GM12878 (cell line): ENCODE data around the gene TERB1. TPM values are rescaled to one million over a fixed set of nuclear protein-coding genes. Genes with fewer than 3 reads are reported as not detected.
A peak's percentile ranks its signal among the peaks of the same experiment; 100 is the strongest.

ENCODE experiments used
- CREB1 ChIP-seq: IDR thresholded peaks from 2 replicates; pipeline ENCODE4 v1.6.1; 2012; ENCODE audit warnings: low read depth, mild to moderate bottlenecking, inconsistent platforms
- DPF2 ChIP-seq: fragments of 450-650 bp; IDR thresholded peaks from 2 replicates; pipeline ENCODE4 v1.6.1; 2017; ENCODE audit warnings: mild to moderate bottlenecking
- EGR1 ChIP-seq, 2 experiments: IDR thresholded peaks; 1 replicate in 1 of 2; 2 replicates in 1 of 2; pipeline ENCODE4 v1.6.1; 2011 to 2012; ENCODE audit warnings: low read depth in 2 of 2, low read length in 2 of 2, borderline replicate concordance in 1 of 2, mild to moderate bottlenecking in 1 of 2, moderate library complexity in 1 of 2
- LARP7 ChIP-seq: fragments of 450-650 bp; IDR thresholded peaks from 2 replicates; pipeline ENCODE4 v1.6.1; 2017; ENCODE audit warnings: mild to moderate bottlenecking
- MYC ChIP-seq: IDR thresholded peaks from 2 replicates; pipeline ENCODE4 v1.6.1; 2011; ENCODE audit warnings: mild to moderate bottlenecking, low read length, moderate library complexity, inconsistent platforms; ENCODE audit not compliant: insufficient read depth, insufficient replicate concordance, insufficient read length, severe bottlenecking
- SIN3A ChIP-seq: IDR thresholded peaks from 2 replicates; pipeline ENCODE4 v1.6.1; 2012; ENCODE audit warnings: low read depth, low read length, improper control_type of control experiment
- SP1 ChIP-seq: IDR thresholded peaks from one replicate; pipeline ENCODE4 v1.6.1; 2011; ENCODE audit warnings: low read depth, low read length
- WRNIP1 ChIP-seq: IDR thresholded peaks from 2 replicates; pipeline ENCODE4 v1.6.1; 2011; ENCODE audit warnings: low read depth, low read length, improper control_type of control experiment, borderline replicate concordance
- ZNF622 ChIP-seq: fragments of 450-650 bp; IDR thresholded peaks from 2 replicates; pipeline ENCODE4 v1.6.1; 2017; ENCODE audit warnings: mild to moderate bottlenecking, inconsistent platforms
- ZSCAN29 ChIP-seq: fragments of 450-650 bp; IDR thresholded peaks from 2 replicates; pipeline ENCODE4 v1.6.1; 2017; ENCODE audit warnings: mild to moderate bottlenecking, moderate library complexity
- polyA plus RNA-seq, 11 experiments: library from polyadenylated mRNA; depleted of rRNA in 4 of 11; unstranded in 6 of 11; stranded (reverse) in 5 of 11; fragments of >200 nt; fragmentation: Nextera tagmentation in 4 of 11; fragmentation: Illumina TruSeq in 1 of 11; extraction: Ambion mirVana in 4 of 11; extraction: Trizol in 1 of 11; gene quantifications; 1 replicate in 1 of 11; 2 replicates in 10 of 11; pipeline versions ENCODE4 v1.2.1 to v1.2.3, GENCODE V29; 2011 to 2016; ENCODE audit warnings: inconsistent platforms in 2 of 11, missing spikeins in 2 of 11, low read depth in 1 of 11
- total RNA-seq, 4 experiments: library from RNA; depleted of rRNA in 3 of 4; stranded (reverse); fragments of >200 nt in 3 of 4; fragmentation: Illumina TruSeq in 1 of 4; extraction: Trizol in 1 of 4; gene quantifications; 2 replicates each; pipeline versions ENCODE4 v1.2.1 to v1.2.3, GENCODE V29; 2013 to 2021
- TF ChIP-seq, protein P1 (sequence below): fragments of 450-650 bp; IDR thresholded peaks from 2 replicates; pipeline ENCODE4 v1.6.1; 2017; ENCODE audit warnings: borderline replicate concordance
- TF ChIP-seq, protein P2 (sequence below): IDR thresholded peaks from 2 replicates; pipeline ENCODE4 v1.6.1; 2012; ENCODE audit warnings: mild to moderate bottlenecking, low read depth, low read length
- TF ChIP-seq, protein P3 (sequence below): fragments of 150-350 bp; IDR thresholded peaks from 2 replicates; pipeline ENCODE4 v1.6.1; 2014; ENCODE audit warnings: mild to moderate bottlenecking, low read depth, low read length
- TF ChIP-seq, protein P4 (sequence below): IDR thresholded peaks from 2 replicates; pipeline ENCODE4 v1.6.1; 2011; ENCODE audit warnings: borderline replicate concordance, low read depth, mild to moderate bottlenecking, moderate library complexity, low read length; ENCODE audit not compliant: insufficient read depth, poor library complexity, severe bottlenecking
- TF ChIP-seq, protein P5 (sequence below), 3 experiments: IDR thresholded peaks in 2 of 3; conservative IDR thresholded peaks in 1 of 3; 2 replicates each; pipeline ENCODE4 v1.5.1; 2011; ENCODE audit warnings: low read depth in 3 of 3, low read length in 3 of 3, mild to moderate bottlenecking in 3 of 3, control low read depth in 2 of 3, moderate library complexity in 2 of 3, inconsistent platforms in 1 of 3, mixed read lengths in 1 of 3; ENCODE audit not compliant: control insufficient read depth in 2 of 3, insufficient read depth in 1 of 3; ENCODE audit errors: extremely low read depth in 1 of 3

The TERB1 gene
- total and polyA plus RNA-seq, 10 of the 15 experiments (the other 5 are each of a cell fraction or from before 2014, with no cell fraction given) = 0.03 to 0.10 (median 0.06) TPM; not detected in 7

DNA sequence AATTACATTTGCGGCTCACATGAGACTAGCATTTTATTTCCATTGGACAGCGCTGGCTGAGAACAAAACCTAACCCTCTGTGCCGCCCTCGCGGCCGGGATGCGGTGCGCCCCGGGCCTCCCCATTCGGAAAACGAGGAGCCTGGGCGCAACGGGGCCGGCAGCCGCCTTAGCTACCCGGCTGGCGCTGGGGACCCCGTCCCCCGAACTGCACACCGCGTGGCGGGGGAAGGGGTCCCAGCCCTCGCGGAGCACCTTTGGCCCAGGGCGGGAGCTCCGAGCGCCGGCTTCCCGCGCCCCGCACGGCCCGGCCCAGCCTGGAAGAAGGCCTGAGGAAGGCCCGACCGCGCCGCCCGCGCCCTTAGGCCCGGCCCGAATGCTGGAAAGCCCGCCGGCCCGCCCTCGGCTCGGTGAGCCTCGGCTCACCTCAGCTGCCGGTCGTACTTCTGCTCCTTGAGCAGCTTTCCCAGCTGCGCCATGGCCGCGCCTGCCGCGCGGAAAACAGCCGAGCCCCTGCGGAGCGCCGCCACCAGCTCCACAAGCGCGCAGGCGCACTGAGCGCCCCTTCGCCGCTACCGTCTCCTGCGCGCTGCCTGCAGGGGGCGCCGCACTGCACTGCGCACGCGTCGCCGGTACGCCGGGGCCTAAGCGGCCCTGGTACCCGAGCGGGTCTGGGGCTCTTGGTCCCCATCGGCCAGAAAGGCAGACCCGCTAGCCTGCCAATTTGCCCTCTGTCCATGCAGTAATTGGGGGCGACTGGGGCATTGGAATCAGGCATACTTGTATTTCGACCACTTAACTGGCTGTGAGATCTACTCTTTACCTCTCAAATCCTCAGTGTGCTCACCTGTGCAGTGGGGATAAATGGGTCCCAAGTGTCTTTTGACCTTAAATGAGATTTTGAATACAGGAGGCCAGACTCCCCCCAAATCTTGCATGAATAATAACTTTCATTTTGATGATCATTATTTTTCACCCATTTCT is 29.3 kb upstream of the TERB1 start, which contains the start of gene NAE1 (continued):
- TF ChIP-seq, protein P1, sequence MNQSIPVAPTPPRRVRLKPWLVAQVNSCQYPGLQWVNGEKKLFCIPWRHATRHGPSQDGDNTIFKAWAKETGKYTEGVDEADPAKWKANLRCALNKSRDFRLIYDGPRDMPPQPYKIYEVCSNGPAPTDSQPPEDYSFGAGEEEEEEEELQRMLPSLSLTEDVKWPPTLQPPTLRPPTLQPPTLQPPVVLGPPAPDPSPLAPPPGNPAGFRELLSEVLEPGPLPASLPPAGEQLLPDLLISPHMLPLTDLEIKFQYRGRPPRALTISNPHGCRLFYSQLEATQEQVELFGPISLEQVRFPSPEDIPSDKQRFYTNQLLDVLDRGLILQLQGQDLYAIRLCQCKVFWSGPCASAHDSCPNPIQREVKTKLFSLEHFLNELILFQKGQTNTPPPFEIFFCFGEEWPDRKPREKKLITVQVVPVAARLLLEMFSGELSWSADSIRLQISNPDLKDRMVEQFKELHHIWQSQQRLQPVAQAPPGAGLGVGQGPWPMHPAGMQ = no peak
- no peak for TF ChIP-seq EGR1 (IDR thresholded peaks at IDR 0.05; ENCODE audit: borderline replicate concordance in 1 of 2, low read depth in 2 of 2, low read length in 2 of 2)
- TF ChIP-seq MYC = peak; percentile 50
- TF ChIP-seq, protein P2, sequence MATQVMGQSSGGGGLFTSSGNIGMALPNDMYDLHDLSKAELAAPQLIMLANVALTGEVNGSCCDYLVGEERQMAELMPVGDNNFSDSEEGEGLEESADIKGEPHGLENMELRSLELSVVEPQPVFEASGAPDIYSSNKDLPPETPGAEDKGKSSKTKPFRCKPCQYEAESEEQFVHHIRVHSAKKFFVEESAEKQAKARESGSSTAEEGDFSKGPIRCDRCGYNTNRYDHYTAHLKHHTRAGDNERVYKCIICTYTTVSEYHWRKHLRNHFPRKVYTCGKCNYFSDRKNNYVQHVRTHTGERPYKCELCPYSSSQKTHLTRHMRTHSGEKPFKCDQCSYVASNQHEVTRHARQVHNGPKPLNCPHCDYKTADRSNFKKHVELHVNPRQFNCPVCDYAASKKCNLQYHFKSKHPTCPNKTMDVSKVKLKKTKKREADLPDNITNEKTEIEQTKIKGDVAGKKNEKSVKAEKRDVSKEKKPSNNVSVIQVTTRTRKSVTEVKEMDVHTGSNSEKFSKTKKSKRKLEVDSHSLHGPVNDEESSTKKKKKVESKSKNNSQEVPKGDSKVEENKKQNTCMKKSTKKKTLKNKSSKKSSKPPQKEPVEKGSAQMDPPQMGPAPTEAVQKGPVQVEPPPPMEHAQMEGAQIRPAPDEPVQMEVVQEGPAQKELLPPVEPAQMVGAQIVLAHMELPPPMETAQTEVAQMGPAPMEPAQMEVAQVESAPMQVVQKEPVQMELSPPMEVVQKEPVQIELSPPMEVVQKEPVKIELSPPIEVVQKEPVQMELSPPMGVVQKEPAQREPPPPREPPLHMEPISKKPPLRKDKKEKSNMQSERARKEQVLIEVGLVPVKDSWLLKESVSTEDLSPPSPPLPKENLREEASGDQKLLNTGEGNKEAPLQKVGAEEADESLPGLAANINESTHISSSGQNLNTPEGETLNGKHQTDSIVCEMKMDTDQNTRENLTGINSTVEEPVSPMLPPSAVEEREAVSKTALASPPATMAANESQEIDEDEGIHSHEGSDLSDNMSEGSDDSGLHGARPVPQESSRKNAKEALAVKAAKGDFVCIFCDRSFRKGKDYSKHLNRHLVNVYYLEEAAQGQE = 0 out of 2 replicates have a peak, but pooled peaks have one; percentile 17
- no peak for TF ChIP-seq ZSCAN29
- TF ChIP-seq, protein P3, sequence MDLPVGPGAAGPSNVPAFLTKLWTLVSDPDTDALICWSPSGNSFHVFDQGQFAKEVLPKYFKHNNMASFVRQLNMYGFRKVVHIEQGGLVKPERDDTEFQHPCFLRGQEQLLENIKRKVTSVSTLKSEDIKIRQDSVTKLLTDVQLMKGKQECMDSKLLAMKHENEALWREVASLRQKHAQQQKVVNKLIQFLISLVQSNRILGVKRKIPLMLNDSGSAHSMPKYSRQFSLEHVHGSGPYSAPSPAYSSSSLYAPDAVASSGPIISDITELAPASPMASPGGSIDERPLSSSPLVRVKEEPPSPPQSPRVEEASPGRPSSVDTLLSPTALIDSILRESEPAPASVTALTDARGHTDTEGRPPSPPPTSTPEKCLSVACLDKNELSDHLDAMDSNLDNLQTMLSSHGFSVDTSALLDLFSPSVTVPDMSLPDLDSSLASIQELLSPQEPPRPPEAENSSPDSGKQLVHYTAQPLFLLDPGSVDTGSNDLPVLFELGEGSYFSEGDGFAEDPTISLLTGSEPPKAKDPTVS = no peak
- TF ChIP-seq SIN3A = no peak
- TF ChIP-seq ZNF622 = no peak
- TF ChIP-seq, protein P4, sequence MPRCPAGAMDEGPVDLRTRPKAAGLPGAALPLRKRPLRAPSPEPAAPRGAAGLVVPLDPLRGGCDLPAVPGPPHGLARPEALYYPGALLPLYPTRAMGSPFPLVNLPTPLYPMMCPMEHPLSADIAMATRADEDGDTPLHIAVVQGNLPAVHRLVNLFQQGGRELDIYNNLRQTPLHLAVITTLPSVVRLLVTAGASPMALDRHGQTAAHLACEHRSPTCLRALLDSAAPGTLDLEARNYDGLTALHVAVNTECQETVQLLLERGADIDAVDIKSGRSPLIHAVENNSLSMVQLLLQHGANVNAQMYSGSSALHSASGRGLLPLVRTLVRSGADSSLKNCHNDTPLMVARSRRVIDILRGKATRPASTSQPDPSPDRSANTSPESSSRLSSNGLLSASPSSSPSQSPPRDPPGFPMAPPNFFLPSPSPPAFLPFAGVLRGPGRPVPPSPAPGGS = no peak
- TF ChIP-seq SP1 = no peak
- TF ChIP-seq LARP7 = peak; percentile 96
- TF ChIP-seq, protein P5, sequence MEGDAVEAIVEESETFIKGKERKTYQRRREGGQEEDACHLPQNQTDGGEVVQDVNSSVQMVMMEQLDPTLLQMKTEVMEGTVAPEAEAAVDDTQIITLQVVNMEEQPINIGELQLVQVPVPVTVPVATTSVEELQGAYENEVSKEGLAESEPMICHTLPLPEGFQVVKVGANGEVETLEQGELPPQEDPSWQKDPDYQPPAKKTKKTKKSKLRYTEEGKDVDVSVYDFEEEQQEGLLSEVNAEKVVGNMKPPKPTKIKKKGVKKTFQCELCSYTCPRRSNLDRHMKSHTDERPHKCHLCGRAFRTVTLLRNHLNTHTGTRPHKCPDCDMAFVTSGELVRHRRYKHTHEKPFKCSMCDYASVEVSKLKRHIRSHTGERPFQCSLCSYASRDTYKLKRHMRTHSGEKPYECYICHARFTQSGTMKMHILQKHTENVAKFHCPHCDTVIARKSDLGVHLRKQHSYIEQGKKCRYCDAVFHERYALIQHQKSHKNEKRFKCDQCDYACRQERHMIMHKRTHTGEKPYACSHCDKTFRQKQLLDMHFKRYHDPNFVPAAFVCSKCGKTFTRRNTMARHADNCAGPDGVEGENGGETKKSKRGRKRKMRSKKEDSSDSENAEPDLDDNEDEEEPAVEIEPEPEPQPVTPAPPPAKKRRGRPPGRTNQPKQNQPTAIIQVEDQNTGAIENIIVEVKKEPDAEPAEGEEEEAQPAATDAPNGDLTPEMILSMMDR (IDR thresholded peaks at IDR 0.05 in 2 of 3, conservative IDR thresholded peaks at IDR 0.05 in 1 of 3; ENCODE audit: control insufficient read depth in 2 of 3, extremely low read depth in 1 of 3, insufficient read depth in 1 of 3, low read depth in 3 of 3, low read length in 3 of 3) = peak; percentile 93 to 99 (median 99); a peak in 5 of 6 replicates
- TF ChIP-seq WRNIP1 = no peak
- 0 out of 2 replicates have a peak, but pooled peaks have one; percentile 21 for TF ChIP-seq CREB1
- TF ChIP-seq DPF2 = peak; percentile 81
